Neural cell (in vitro differentiated cells): ENCODE measurements around the gene CREB3L2. TPM values are rescaled to one million over a fixed set of nuclear protein-coding genes. Genes with fewer than 3 reads are reported as not detected.
"Not testable (repeated sequence)": the region's sequence is repeated elsewhere in the genome, so short reads cannot be mapped to it uniquely, and the experiment has no call there.

Experiments used
- H2AFZ ChIP-seq: fragments of 200-600, 300-800 bp; sonication (generic), shearing (Covaris generic); 2 replicates; pipeline ENCODE4 v1.6.0; 2014; ENCODE audit warnings: low read depth, mild to moderate bottlenecking, antibody characterized with exemption, low read length, moderate library complexity
- H3F3A ChIP-seq: fragments of 200-600 bp; shearing (Covaris generic); 2 replicates; pipeline ENCODE4 v1.6.1; 2016; ENCODE audit warnings: mild to moderate bottlenecking, moderate library complexity, mixed read lengths, antibody characterized with exemption, low read length; ENCODE audit not compliant: insufficient read depth, poor library complexity, severe bottlenecking
- H3K27ac ChIP-seq: fragments of 200-600, 300-800 bp; sonication (generic), shearing (Covaris generic); 2 replicates; pipeline ENCODE4 v1.5.1; 2014; ENCODE audit warnings: mild to moderate bottlenecking, low read length, moderate library complexity
- H3K27me3 ChIP-seq: fragments of 300-800, 200-600 bp; sonication (generic), shearing (Covaris generic); 2 replicates; pipeline ENCODE4 v1.6.0; 2014; ENCODE audit warnings: mild to moderate bottlenecking, low read depth, low read length, moderate library complexity; ENCODE audit not compliant: insufficient read depth
- H3K36me3 ChIP-seq: fragments of 300-800, 200-600 bp; sonication (generic), shearing (Covaris generic); 2 replicates; pipeline ENCODE4 v1.5.1; 2014; ENCODE audit warnings: mild to moderate bottlenecking, antibody characterized with exemption, low read length, moderate library complexity; ENCODE audit not compliant: insufficient read depth
- H3K4me2 ChIP-seq: fragments of 300-800, 200-600 bp; sonication (generic), shearing (Covaris generic); 2 replicates; pipeline ENCODE4 v1.6.0; 2014; ENCODE audit warnings: mild to moderate bottlenecking, low read length
- H3K4me3 ChIP-seq: fragments of 300-800, 200-600 bp; sonication (generic), shearing (Covaris generic); 2 replicates; pipeline ENCODE4 v1.5.1; 2014; ENCODE audit warnings: mild to moderate bottlenecking, low read length, moderate library complexity
- H3K79me2 ChIP-seq: fragments of 200-600 bp; shearing (Covaris generic); replicated peaks from 2 replicates; pipeline ENCODE4 v1.6.0; 2014; ENCODE audit warnings: mild to moderate bottlenecking, low read length, moderate library complexity; ENCODE audit not compliant: insufficient read depth
- H3K9ac ChIP-seq: fragments of 300-800, 200-600 bp; sonication (generic), shearing (Covaris generic); 2 replicates; pipeline ENCODE4 v1.6.1; 2016; ENCODE audit warnings: mild to moderate bottlenecking, low read length, mixed read lengths
- H3K9me2 ChIP-seq: fragments of 200-600 bp; shearing (Covaris generic); 2 replicates; pipeline ENCODE4 v1.6.1; 2016; ENCODE audit warnings: mild to moderate bottlenecking, low read length, mixed read lengths; ENCODE audit not compliant: insufficient read depth
- H3K9me3 ChIP-seq: fragments of 200-600, 300-800 bp; sonication (generic), shearing (Covaris generic); 2 replicates; pipeline ENCODE4 v1.6.1; 2016; ENCODE audit warnings: mild to moderate bottlenecking, mixed run types, low read length, moderate library complexity, mixed read lengths
- H4K20me1 ChIP-seq: fragments of 200-600 bp; shearing (Covaris generic); 2 replicates; pipeline ENCODE4 v1.6.1; 2016; ENCODE audit warnings: mild to moderate bottlenecking, mixed run types; ENCODE audit not compliant: insufficient read depth
- EP300 ChIP-seq: fragments of 450-650 bp; conservative IDR thresholded peaks from 2 replicates; pipeline ENCODE4 v1.6.1; 2014; ENCODE audit warnings: antibody characterized with exemption, mild to moderate bottlenecking, moderate library complexity; ENCODE audit not compliant: poor library complexity, severe bottlenecking
- EZH2 ChIP-seq: fragments of 200-600, 300-800 bp; shearing (Covaris generic), sonication (generic); IDR thresholded peaks from 2 replicates; pipeline ENCODE4 v1.6.1; 2014; ENCODE audit warnings: antibody characterized with exemption, low read length, borderline replicate concordance, mild to moderate bottlenecking; ENCODE audit not compliant: insufficient read depth, poor library complexity, severe bottlenecking
- MXI1 ChIP-seq: fragments of 450-650 bp; conservative IDR thresholded peaks from 2 replicates; pipeline ENCODE4 v1.6.1; 2014; ENCODE audit warnings: antibody characterized with exemption, mild to moderate bottlenecking; ENCODE audit not compliant: poor library complexity, severe bottlenecking
- POLR2AphosphoS5 ChIP-seq: IDR thresholded peaks from 2 replicates; pipeline ENCODE4 v1.6.1; 2012
- RAD21 ChIP-seq: fragments of 450-650 bp; conservative IDR thresholded peaks from 2 replicates; pipeline ENCODE4 v1.6.1; 2014; ENCODE audit warnings: antibody characterized with exemption, mild to moderate bottlenecking, moderate library complexity
- SMC3 ChIP-seq: fragments of 450-650 bp; conservative IDR thresholded peaks from 2 replicates; pipeline ENCODE4 v1.6.1; 2014; ENCODE audit warnings: antibody characterized with exemption, mild to moderate bottlenecking, moderate library complexity; ENCODE audit not compliant: poor library complexity
- TAF1 ChIP-seq: IDR thresholded peaks from 2 replicates; pipeline ENCODE4 v1.6.1; 2012; ENCODE audit warnings: low read depth
- polyA plus RNA-seq: library from polyadenylated mRNA; depleted of rRNA; stranded (reverse); fragments of >200 nt; gene quantifications from 2 replicates; pipeline ENCODE4 v1.2.3, GENCODE V29; 2014
- TF ChIP-seq, protein P1 (sequence below): IDR thresholded peaks from 2 replicates; pipeline ENCODE4 v1.6.1; 2012; ENCODE audit warnings: borderline replicate concordance
- TF ChIP-seq, protein P2 (sequence below): fragments of 450-650 bp; IDR thresholded peaks from 2 replicates; pipeline ENCODE4 v1.5.1; 2014; ENCODE audit warnings: antibody characterized with exemption, mild to moderate bottlenecking, moderate library complexity; ENCODE audit not compliant: poor library complexity, severe bottlenecking

The CREB3L2 gene
- polyA plus RNA-seq, 1 donor from 2014 or later: 1.5 TPM

DNA sequence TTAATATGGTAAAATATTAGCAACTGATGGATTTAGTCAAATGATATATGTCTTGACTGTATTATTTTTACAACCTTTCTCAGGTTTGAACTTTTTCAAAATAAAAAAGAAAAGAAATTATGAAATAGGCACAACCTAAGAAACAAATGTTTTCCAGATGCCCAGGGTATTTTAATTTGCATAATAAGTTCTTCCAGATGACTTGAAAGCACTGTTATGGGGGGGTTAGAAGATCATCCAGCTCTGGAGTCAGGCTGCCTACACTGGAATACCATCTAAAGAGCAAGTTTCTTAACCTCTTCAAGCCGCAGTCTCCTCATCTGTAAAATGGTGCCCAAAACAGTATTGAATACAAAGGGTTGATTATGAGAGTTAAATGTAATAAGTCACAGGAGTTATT, 32.1 kb downstream of the CREB3L2 start:
- Histone ChIP-seq H3K36me3 (no peaks in the 10 kb centered on the region), H3K79me2 (no peaks in the 10 kb centered on the region), H3F3A (no peaks in the 10 kb centered on the region), H2AFZ (no peak overlapping the region), H3K4me3 (no peak overlapping the region), H3K27ac (no peak overlapping the region), H3K9me2 (no peaks in the 10 kb centered on the region), H3K4me2 (no peak overlapping the region), H3K27me3 (no peaks in the 10 kb centered on the region), H3K9ac (no peak overlapping the region), H3K9me3 (no peaks in the 10 kb centered on the region), H4K20me1 (no peaks in the 10 kb centered on the region)
- TF ChIP-seq EZH2: no peak
- TF ChIP-seq MXI1: no peak
- TF ChIP-seq, protein P1, sequence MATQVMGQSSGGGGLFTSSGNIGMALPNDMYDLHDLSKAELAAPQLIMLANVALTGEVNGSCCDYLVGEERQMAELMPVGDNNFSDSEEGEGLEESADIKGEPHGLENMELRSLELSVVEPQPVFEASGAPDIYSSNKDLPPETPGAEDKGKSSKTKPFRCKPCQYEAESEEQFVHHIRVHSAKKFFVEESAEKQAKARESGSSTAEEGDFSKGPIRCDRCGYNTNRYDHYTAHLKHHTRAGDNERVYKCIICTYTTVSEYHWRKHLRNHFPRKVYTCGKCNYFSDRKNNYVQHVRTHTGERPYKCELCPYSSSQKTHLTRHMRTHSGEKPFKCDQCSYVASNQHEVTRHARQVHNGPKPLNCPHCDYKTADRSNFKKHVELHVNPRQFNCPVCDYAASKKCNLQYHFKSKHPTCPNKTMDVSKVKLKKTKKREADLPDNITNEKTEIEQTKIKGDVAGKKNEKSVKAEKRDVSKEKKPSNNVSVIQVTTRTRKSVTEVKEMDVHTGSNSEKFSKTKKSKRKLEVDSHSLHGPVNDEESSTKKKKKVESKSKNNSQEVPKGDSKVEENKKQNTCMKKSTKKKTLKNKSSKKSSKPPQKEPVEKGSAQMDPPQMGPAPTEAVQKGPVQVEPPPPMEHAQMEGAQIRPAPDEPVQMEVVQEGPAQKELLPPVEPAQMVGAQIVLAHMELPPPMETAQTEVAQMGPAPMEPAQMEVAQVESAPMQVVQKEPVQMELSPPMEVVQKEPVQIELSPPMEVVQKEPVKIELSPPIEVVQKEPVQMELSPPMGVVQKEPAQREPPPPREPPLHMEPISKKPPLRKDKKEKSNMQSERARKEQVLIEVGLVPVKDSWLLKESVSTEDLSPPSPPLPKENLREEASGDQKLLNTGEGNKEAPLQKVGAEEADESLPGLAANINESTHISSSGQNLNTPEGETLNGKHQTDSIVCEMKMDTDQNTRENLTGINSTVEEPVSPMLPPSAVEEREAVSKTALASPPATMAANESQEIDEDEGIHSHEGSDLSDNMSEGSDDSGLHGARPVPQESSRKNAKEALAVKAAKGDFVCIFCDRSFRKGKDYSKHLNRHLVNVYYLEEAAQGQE: no peak
- no peak for TF ChIP-seq POLR2AphosphoS5
- TF ChIP-seq RAD21: no peak
- no peak for TF ChIP-seq SMC3
- TF ChIP-seq, protein P2, sequence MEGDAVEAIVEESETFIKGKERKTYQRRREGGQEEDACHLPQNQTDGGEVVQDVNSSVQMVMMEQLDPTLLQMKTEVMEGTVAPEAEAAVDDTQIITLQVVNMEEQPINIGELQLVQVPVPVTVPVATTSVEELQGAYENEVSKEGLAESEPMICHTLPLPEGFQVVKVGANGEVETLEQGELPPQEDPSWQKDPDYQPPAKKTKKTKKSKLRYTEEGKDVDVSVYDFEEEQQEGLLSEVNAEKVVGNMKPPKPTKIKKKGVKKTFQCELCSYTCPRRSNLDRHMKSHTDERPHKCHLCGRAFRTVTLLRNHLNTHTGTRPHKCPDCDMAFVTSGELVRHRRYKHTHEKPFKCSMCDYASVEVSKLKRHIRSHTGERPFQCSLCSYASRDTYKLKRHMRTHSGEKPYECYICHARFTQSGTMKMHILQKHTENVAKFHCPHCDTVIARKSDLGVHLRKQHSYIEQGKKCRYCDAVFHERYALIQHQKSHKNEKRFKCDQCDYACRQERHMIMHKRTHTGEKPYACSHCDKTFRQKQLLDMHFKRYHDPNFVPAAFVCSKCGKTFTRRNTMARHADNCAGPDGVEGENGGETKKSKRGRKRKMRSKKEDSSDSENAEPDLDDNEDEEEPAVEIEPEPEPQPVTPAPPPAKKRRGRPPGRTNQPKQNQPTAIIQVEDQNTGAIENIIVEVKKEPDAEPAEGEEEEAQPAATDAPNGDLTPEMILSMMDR: no peak
- TF ChIP-seq EP300: no peak
- no peak for TF ChIP-seq TAF1

DNA sequence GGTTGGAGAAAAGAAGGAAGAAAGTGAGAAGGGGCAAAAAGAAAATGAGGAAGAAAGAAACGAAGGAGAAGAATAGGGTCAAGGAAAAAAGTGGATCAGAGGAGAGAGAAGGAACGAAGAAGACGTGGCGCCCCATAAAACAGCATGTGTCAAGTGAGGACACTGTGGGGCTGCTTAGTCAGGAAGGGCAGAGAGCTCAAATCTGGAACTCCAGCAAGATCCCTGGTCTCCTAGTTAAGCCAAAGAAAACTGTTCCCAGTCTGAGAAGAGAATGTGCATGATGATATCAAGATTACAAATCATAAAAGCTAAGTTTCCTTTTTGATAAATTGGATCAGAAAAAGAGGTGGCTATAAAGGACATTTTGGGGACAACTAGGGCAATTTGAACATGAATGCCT, 33.0 kb downstream of the CREB3L2 start:
- Histone ChIP-seq H3K4me3 (no peak overlapping the region), H3K9me3 (no peaks in the 10 kb centered on the region), H4K20me1 (no peaks in the 10 kb centered on the region), H3K27me3 (no peaks in the 10 kb centered on the region), H3K27ac (no peak overlapping the region), H3K36me3 (no peaks in the 10 kb centered on the region), H3K9ac (no peak overlapping the region), H2AFZ (no peak overlapping the region), H3K4me2 (no peak overlapping the region), H3F3A (no peaks in the 10 kb centered on the region), H3K9me2 (no peaks in the 10 kb centered on the region), H3K79me2 (no peaks in the 10 kb centered on the region)
- no peak for TF ChIP-seq EZH2

DNA sequence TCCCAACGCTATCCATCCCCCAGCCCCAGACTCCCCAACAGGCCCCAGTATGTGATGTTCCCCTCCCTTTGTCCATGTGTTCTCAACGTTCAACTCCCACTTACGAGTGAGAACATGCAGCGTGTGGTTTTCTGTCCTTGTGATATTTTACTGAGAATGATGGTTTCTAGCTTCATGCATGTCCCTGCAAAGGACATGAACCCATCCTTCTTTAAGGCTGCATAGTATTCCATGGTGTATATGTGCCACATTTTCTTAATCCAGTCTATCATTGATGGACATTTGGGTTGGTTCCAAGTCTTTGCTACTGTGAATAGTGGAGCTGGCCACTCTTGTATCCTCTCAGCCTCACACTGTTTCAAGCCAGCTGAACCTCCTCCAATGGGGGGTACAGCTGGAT, 33.5 kb downstream of the CREB3L2 start:
- not testable (repeated sequence) for H3K79me2 ChIP-seq, H3K27me3 ChIP-seq, H3F3A ChIP-seq, H3K4me2 ChIP-seq, H3K4me3 ChIP-seq, H3K9ac ChIP-seq, H2AFZ ChIP-seq, H3K9me2 ChIP-seq, H3K36me3 ChIP-seq, H3K9me3 ChIP-seq, H4K20me1 ChIP-seq, H3K27ac ChIP-seq
